ENCODE measurements around the gene EXOC7. TPM values are rescaled to one million over a fixed set of nuclear protein-coding genes. Genes with fewer than 3 reads are reported as not detected.

Gene EXOC7
- total RNA-seq, 3 donors from 2014 or later: 91.0 to 145 (median 142) TPM

DNA sequence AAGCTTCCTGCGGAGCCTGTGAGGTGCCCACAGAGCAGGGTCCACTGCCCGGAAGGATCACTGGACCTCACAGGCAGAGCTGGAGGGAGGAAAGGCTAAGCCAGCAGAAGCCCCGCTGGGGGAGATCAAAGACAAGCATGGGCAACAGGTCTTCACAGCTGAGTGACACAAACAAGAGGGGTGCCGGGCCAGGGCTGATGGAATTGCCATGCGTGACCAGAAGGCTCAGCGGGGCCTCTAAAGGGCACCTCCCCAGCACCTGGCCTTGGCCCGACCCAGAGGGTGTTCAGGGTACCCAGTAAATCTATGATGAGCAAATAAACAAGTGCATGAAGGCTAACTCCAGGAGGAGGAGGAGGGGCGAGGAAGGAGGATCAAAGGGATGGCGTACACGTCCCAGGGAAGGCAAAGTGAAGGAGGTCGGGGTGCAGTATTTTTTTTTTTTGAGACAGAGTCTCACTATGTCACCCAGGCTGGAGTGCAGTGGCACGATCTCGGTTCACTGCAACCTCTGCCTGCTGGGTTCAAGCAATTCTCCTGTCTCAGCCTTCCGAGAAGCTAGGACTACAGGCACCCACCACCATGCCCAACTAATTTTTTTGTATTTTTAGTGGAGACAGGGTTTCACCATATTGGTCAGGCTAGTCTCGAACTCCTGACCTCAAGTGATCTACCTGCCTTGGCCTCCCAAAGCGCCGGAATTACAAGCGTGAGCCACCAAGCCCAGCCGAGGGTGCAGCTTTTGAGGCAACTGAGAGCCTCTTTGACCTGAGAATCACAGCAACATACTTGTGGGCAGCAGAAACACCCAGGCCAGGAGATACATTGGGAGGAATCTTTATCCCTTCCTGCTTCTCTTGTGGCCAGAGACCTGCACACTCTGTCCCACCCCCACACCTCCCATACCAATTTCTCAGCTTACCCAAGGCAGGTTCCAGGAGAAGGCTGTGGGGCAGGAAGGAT, 16.1 kb upstream of the EXOC7 start:
- no peak for DNase-seq
- Histone ChIP-seq H3K4me3 (no peak overlapping the region), H3K9me3 (no peaks in the 10 kb centered on the region), H3K36me3 (ENCODE audit: low read depth) (no peaks in the 10 kb centered on the region), H3K4me1 (ENCODE audit: low read depth) (no peaks in the 10 kb centered on the region)
- no peak for ATAC-seq
- intact Hi-C loops (cut with DNase I, micrococcal nuclease): loop anchor here (5.0 to 10.0 kb wide), 4 partner anchors 63 to 178 kb away; no protein-coding TSS in a partner anchor
- TF ChIP-seq, protein P1, sequence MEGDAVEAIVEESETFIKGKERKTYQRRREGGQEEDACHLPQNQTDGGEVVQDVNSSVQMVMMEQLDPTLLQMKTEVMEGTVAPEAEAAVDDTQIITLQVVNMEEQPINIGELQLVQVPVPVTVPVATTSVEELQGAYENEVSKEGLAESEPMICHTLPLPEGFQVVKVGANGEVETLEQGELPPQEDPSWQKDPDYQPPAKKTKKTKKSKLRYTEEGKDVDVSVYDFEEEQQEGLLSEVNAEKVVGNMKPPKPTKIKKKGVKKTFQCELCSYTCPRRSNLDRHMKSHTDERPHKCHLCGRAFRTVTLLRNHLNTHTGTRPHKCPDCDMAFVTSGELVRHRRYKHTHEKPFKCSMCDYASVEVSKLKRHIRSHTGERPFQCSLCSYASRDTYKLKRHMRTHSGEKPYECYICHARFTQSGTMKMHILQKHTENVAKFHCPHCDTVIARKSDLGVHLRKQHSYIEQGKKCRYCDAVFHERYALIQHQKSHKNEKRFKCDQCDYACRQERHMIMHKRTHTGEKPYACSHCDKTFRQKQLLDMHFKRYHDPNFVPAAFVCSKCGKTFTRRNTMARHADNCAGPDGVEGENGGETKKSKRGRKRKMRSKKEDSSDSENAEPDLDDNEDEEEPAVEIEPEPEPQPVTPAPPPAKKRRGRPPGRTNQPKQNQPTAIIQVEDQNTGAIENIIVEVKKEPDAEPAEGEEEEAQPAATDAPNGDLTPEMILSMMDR (IDR thresholded peaks at IDR 0.05): no peak

DNA sequence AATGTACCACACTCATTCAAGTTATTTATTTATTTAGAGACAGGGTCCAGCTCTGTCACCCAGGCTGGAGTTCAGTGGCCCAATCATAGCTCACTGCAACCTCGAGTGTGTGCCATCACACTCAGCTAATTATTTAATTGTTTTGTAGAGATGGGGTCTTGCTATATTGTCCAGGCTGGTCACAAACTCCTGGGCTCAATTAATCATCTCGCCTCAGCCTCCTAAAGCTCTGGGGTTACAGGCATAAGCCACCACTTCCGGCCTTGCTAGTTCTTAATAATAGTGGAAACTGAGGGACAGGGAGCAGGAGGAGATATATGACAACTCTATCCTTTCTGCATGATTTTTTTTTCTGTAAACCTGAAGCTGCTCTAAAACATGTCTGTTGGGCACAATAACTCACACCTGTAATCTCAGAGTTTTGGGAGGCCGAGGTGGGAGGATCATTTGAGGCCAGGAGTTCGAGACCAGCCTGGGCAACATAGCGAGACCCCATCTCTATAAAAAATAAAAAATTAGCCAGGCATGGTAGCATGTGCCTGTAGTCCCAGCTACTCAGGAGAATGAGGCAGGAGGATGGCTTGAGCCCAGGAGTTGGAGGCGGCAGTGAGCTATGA, 11.7 kb upstream of the EXOC7 start:
- intact Hi-C loops (cut with DNase I, micrococcal nuclease): no loop called here
- TF ChIP-seq, protein P1 (IDR thresholded peaks at IDR 0.05): no peak
- H3K4me1 ChIP-seq (ENCODE audit: low read depth): no peaks in the 10 kb centered on the region
- DNase-seq (no peak), ATAC-seq (no peak)
- no peaks in the 10 kb centered on the region for H3K36me3 ChIP-seq (ENCODE audit: low read depth)
- H3K4me3 ChIP-seq: no peak overlapping the region
- no peaks in the 10 kb centered on the region for H3K9me3 ChIP-seq

DNA sequence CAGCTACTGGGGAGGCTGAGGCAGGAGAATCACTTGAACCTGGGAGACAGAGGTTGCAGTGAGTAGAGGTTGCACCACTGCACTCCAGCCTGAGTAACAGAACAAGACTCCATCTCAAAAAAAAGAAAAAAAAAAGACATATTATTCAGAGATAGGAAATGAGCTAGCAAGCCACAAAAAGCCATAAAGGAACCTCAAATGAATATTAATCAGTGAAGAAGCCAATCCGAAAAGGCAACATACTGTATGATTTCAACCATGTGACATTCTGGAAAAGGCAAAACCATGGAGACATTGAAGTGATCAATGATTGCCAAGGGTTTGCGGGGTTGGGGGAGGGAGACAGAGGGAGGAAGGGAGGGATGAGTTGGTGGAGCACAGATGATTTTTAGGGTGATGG, 8.4 kb upstream of the EXOC7 start:
- ATAC-seq: no peak
- DNase-seq: no peak
- H3K4me1 ChIP-seq (ENCODE audit: low read depth): no peaks in the 10 kb centered on the region
- intact Hi-C loops (cut with DNase I, micrococcal nuclease): no loop called here
- H3K9me3 ChIP-seq: no peaks in the 10 kb centered on the region
- TF ChIP-seq, protein P1 (IDR thresholded peaks at IDR 0.05): no peak
- no peaks in the 10 kb centered on the region for H3K36me3 ChIP-seq (ENCODE audit: low read depth)
- H3K4me3 ChIP-seq: no peak overlapping the region

DNA sequence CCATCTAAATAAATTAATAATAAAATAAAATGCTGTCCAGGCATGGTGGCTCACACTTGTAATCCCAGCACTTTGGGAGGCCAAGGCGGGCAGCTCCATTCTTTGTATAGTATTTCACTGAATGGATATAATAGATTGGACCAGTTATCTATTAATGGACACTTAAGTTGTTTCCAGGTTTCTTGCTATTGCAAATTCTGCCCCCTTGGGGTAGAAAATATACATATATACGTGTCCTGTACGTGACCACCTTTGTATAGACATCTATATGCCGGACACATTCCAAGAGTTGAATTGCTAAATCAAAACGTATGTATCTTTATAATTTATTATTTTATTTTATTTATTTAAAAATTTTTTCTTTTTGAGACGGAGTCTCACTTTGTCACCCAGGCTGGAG, 3.9 kb upstream of the EXOC7 start:
- DNase-seq (no peak), ATAC-seq (no peak)
- TF ChIP-seq, protein P1 (IDR thresholded peaks at IDR 0.05): no peak
- Histone ChIP-seq H3K36me3 (ENCODE audit: low read depth) (no peaks in the 10 kb centered on the region), H3K9me3 (no peaks in the 10 kb centered on the region), H3K4me3 (no peak overlapping the region), H3K4me1 (ENCODE audit: low read depth) (peaks cover 7% of the 10 kb centered on the region)
- intact Hi-C loops (cut with DNase I, micrococcal nuclease): no loop called here

DNA sequence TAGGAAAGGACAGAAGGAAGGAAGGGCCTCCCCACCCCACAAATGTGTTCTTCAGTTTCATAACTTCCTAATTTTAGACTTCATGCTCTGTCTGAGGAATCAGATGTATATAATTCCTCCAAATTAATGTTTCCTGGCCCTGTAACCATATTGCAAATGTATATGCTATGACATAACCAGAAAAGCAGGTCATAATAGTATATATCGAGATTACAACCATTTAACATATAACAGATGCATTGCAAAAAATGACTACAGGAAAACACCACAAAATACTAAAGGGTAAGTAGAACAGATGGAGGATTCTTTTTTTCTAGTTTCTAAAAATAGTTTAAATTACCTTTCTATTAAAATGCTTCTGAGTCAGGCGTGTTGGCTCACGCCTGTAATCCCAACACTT, 3.1 kb upstream of the EXOC7 start:
- Histone ChIP-seq H3K9me3 (no peaks in the 10 kb centered on the region), H3K36me3 (ENCODE audit: low read depth) (no peaks in the 10 kb centered on the region), H3K4me3 (no peak overlapping the region), H3K4me1 (ENCODE audit: low read depth) (peaks cover 10% of the 10 kb centered on the region)
- DNase-seq (no peak), ATAC-seq (no peak)
- TF ChIP-seq, protein P1 (IDR thresholded peaks at IDR 0.05): no peak
- intact Hi-C loops (cut with DNase I, micrococcal nuclease): no loop called here

All from mucosa of descending colon (tissue), 3 donors.